HG03432 (cell line): ENCODE measurements around the gene EXD3.
A peak's percentile ranks its signal among the peaks of the same experiment; 100 is the strongest.

Experiments
- ATAC-seq: cut with Tn5 transposase; IDR thresholded peaks from one replicate; pipeline ENCODE4 v1.9.1; 2021; ENCODE audit warnings: mild to moderate bottlenecking, moderate library complexity; ENCODE audit not compliant: unreplicated experiment

EXD3 gene

GRCh38 chr9:137447722-137448601 lies 25.0 kb upstream of the EXD3 start:
- no peak for ATAC-seq

GRCh38 chr9:137446851-137447471 lies 24.0 kb upstream of the EXD3 start:
- no peak for ATAC-seq

GRCh38 chr9:137445930-137446431 lies 23.0 kb upstream of the EXD3 start:
- ATAC-seq, result no peak

GRCh38 chr9:137445275-137445807 lies 22.4 kb upstream of the EXD3 start:
- ATAC-seq, result peak; percentile 59

- ATAC-seq, result no peak
These were observed 21.3 kb upstream of the EXD3 start for GRCh38 chr9:137444106-137444790.

GRCh38 chr9:137441935-137442321 lies 19.0 kb upstream of the EXD3 start:
- no peak for ATAC-seq

- no peak for ATAC-seq
These were observed 18.4 kb upstream of the EXD3 start, which contains the start of gene ENTPD8 for GRCh38 chr9:137441289-137441934. Gene ENTPD8, minus strand, starts transcription at chr9:137441357. Its CDS starts 3,072 bp downstream, at chr9:137438285.

GRCh38 chr9:137439158-137439714 lies 16.3 kb upstream of the EXD3 start:
- ATAC-seq, result no peak

GRCh38 chr9:137438591-137439157 lies 15.7 kb upstream of the EXD3 start:
- no peak for ATAC-seq

GRCh38 chr9:137437691-137438590 lies 15.0 kb upstream of the EXD3 start:
- no peak for ATAC-seq

GRCh38 chr9:137436761-137437600 lies 14.0 kb upstream of the EXD3 start:
- no peak for ATAC-seq

GRCh38 chr9:137435980-137436760 lies 13.2 kb upstream of the EXD3 start:
- no peak for ATAC-seq

GRCh38 chr9:137435381-137435891 lies 12.5 kb upstream of the EXD3 start:
- ATAC-seq, result no peak

GRCh38 chr9:137434498-137435380 lies 11.8 kb upstream of the EXD3 start:
- ATAC-seq, result no peak

GRCh38 chr9:137433916-137434431 lies 11.0 kb upstream of the EXD3 start:
- ATAC-seq, result no peak

- ATAC-seq, result no peak
These were observed 10.5 kb upstream of the EXD3 start for GRCh38 chr9:137433349-137433915.
